NAMALWA (cell line): ENCODE results near the gene SLC48A1.

Source experiments
- DNase-seq: peaks from one replicate; pipeline ENCODE4 v3.0.0-alpha.2; 2015; ENCODE audit warnings: low spot score

Gene SLC48A1

DNA sequence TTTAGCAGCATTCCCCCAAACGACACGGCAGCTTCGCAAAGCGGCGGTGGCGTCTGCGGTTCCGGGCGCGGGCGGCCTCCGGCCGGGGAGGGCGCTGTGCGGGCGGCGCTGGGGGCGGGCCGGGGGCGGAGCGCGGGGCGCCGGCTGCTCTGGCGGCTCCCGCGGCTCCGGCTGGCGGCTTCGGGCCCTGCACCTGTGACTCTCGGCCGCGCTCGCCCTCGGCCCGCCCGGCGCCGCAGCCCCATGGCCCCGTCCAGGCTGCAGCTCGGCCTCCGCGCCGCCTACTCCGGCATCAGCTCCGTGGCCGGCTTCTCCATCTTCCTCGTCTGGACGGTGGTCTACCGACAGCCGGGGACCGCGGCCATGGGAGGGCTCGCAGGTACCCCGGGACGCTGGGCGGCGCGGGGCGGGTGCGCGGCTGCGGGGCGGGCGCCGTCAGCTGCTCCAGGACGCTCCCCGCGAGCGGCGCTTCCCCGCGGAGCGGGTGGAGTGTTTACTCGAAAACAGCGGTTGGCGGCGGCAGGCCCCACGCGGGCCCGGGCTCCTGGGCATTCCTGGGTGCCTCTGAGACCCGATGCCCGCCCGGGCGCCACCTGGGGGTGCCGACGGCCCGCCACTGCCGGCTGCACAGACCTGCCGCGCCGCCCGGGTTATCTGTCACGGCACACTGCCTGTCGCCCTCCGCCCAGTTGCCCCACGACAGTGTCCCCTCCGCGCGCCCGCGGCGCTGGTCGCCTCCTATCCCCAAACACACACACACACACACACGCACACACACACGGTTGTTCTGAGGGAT lies at the start of gene SLC48A1:
TSS of gene SLC48A1 (plus strand) at position 177 of the 796 bp plus-strand sequence. CDS start at position 244, 67 bp downstream.
- peak; percentile 78 for DNase-seq

- DNase-seq = no peak
Measured at GRCh38 chr12:47725091-47725772, 47.8 kb upstream of the SLC48A1 start, which contains the start of gene ENDOU. Gene ENDOU (minus strand): TSS chr12:47725490. CDS start chr12:47725413, 77 bp downstream.

GRCh38 chr12:47725893-47726292 lies 47.1 kb upstream of the SLC48A1 start:
- peak; percentile 67 for DNase-seq

DNA sequence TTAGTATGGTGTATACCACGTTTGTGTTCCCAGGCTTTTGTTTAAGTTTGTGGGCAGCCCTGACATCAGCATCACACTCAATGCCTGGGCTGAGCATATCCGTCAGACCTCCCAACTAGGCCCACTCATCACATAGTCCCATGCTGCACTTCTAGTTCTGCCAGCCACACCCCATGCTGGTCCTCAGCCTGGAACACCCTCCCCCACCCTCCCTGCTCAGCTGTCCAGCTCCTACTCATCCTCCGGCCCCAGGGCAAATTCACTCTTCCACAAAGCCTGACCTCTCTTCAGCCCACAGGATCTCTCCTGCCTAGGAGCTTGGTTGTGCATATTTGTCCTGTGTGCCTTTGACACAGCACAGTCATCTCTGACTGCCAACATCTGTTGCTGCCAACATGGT lies 43.8 kb upstream of the SLC48A1 start:
- DNase-seq = no peak

DNA sequence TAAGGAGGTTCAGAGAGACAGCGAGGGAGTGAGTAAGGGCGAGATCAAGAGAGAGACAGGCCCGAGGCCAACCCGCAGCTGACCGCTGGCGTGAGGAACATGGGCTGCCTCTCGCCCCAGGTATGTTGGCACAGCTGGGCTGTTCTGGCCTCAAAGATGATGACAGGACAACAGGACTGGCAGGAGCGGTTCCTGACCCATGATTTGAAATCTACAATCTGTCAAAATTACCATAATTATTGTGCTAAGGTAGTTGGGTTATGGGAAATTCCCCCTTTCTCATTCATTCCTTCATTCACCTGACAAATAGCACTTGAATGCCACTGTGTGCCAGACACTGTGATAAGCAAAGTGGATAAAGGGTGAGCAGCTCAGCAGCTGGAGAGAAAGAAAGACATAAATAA lies 42.7 kb upstream of the SLC48A1 start:
- no peak for DNase-seq

DNA sequence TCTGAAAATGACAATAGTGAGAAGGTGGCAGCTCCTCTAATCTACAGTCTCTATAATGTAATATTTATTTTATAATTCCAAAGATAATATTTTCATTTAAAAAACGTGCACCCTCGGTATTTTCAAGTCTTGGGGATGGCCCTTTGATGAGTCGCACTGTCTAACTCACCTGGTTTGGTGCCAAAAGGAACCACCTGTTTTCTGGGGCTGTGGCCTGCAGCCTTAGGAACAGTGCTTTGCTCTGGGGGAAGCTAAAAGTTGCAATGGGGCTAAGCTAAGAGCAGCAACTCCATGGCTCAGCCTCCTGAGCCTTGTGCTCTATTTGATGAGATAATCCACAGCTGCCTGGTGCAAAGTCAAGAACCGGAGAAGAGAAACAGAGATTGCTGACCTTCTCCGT lies 41.3 kb upstream of the SLC48A1 start:
- DNase-seq = no peak

- no peak for DNase-seq
Measured at GRCh38 chr12:47732504-47732903, 40.5 kb upstream of the SLC48A1 start.

DNA sequence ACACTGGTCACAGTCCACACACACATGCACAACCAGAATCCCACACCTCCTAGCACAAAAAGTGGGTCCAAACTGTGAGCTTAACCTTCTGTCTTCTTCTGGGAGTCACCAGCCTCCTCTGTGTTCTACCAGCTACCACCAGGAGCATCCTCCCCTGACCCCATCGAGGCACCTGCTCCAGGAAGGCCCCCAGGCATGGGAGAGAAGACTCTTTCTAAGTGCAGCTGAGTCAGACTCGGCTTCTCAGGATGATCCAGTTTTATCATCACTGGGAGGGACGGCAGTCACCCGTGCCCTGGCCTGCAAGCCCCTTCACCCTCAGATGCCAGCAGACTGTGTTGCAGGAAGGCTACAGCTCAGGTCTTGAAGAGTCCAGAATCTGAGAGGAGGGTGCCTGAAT lies 39.9 kb upstream of the SLC48A1 start:
- no peak for DNase-seq

DNA sequence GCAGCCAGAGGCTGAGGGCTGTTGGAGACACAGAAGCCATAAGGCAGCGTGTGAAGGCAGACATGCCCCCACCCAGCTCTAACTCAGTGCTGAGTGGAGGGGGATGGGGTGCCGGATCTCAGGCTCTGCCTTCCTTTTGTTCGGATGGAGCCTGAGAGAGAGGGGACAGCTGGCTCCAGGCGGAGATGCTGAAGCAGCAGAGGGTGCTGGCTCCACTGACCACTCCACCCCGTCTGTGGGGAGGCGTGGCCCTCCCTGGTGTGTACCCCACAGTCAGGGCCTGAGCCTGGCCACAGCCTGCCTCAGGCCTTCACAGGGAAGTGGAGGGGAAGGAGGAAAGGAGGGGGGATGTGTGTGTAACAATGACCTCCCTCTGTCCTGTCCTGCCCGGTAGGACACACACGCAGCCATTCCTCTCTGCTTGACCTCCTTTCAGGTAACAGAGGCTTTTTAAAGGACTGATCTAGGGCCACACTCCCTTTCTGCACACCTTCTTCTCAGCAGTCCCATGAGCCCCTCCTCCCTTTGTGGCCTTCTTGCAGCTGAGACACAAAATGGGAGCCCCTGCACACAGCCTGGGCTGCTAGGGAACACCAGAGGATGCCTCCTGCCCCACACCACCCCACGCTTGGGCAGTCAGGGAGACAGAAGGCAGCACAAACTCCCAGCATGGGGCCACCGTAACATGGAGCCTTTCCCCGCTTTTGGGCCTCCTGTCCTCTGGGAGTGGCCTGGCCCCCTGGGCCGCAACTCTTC lies 38.1 kb upstream of the SLC48A1 start:
- no peak for DNase-seq

DNA sequence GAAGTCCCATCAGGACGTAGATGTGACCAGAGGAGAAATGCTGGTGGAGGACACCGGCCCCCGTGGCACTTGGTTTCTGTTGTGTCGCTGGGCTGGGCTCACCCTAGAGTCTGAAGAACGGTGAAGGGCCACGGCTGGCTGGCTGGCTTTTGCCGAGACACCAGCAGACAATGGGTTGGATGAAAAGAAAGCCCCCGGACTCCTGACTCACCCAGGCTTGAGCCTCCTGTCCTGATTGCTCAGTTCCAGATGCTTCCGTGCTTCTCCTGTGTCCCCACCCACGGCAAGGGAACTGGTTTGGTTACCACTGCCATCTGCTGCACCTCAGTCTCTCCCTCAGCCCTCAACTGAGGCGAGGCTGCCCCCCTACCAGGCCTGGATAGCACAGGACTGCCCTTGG lies 37.4 kb upstream of the SLC48A1 start:
- no peak for DNase-seq

DNA sequence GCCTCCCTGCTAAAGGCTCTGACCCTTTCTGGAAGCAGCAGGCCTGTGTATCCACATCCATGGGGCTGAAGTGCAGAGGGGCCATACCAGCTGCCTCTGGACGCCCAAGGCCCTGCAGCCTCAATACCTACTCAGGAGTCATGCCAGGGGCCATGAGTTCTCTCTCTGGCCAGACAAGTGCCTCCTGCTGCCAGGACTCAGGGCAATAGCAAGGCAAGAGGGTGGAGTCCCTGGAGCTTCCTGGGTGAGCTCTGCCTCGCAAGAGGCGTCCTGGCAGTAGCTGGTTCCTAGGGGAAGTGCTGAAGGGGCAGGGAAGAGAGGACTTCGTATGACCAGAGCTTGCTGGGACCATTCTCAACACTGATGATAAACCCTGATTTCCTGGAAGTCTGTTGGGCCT lies 36.8 kb upstream of the SLC48A1 start:
- DNase-seq = no peak

GRCh38 chr12:47736877-47737676 lies 36.0 kb upstream of the SLC48A1 start:
- DNase-seq = no peak

DNA sequence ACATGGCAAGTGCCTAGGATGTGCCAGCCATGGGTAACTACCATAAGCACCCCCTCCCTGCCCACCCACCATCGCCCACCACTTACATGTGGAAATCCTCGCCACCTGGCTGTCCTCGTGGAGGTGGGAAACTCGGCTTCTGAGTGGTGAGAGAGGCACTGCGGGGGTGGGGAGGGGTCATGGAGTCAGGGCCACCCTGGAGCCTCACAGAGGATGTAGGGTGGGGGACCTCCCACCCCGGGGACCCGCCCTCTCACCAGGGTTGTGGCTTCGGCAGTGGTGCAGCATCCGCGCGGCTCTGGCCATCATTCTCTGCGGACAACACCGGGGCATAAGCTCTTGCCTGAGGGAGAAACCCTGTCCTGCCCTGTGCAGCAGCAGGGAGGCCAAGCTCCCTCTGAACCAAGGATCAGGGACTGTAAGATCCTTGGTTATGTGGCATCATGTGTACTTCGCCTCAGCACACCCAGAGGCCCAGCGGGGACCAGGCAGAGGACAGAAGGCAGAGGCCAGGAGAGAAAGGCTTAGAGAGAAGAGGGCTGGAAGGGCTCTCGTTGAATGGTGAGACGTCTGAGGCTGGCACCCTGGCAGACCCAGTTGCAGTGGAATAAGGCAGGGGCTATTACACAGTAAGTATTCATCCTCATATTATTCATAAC lies 35.0 kb upstream of the SLC48A1 start:
- no peak for DNase-seq

DNA sequence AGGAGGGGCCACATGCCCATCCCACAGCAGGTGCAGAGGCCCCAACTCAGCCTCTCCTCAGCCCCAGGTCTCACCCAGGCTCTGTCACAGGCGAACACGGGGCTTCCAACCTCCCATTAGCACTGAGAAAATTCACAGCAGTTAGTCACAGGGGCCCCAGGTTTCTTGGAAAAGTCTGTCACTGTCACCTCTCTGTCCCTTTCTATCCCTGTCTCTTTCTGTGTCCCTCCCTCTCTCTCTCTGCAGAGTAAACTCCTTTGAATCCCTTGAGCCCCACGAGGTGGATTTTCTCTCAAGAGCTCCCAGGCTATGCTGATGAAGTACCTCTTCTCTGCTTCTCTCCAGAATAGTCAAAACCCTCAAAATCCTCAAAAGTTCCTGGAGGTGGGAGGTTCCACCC lies 33.7 kb upstream of the SLC48A1 start:
- DNase-seq = no peak

GRCh38 chr12:47739979-47740378 lies 33.1 kb upstream of the SLC48A1 start:
- peak; percentile 63 for DNase-seq

- peak; percentile 70 for DNase-seq
Measured at GRCh38 chr12:47740606-47741339, 32.3 kb upstream of the SLC48A1 start.

GRCh38 chr12:47741340-47741703 lies 31.7 kb upstream of the SLC48A1 start:
- peak; percentile 89 for DNase-seq

GRCh38 chr12:47742253-47742825 lies 30.7 kb upstream of the SLC48A1 start:
- peak; percentile 74 for DNase-seq

DNA sequence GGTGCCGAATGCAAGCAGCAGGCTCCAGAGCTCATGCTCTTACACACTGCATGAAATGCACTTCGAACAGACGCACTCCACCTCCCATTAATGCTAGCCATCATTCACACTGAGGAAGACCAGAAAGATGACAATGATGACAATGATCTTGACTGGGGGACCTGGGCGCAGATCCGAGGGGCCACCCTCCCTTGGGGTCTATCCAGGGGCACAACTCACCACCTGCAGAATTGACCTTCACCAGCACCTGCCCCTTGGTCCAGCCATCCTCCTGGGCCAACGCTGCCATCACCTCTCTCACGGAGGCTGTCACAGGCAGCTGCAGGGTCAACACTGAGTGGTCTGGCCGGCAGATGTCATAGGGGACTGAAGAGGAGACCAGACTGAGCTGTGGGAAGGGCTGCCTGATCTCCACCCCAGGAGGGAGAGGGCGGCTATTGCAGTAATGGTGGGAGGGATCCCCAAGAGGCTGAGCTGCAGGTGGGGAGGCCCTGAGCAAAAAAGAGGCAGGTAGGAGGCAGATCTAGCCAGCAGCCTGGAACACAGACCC lies 29.7 kb upstream of the SLC48A1 start:
- DNase-seq = no peak
